Dedifferentiated amniotic fluid mesenchymal stem cell (primary cell): ENCODE results near the gene SPOCK1.

Source experiments
- DNase-seq: peaks from one replicate; pipeline ENCODE4 v3.0.0-alpha.2; 2016; ENCODE audit errors: extremely low spot score

SPOCK1 gene

DNA sequence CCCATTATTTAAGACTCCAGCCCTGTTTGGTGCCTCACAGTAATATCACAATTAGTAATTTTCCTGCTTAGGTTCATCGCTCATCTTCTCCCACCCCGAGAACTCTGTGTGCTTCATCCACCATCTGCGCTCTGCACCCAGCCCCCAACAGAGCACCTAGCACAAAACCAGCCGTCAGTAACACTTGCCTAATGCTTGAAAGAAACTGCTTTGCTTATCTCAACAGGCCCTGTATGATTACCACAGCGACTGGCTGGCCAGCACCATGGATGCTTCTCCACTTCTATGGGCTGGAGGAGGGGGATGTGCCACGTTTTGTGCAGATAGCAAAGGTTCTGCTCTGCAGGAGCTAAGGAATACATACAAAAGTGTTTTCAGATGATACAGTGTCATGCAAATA lies 166.8 kb downstream of the SPOCK1 start:
- DNase-seq: no peak

DNA sequence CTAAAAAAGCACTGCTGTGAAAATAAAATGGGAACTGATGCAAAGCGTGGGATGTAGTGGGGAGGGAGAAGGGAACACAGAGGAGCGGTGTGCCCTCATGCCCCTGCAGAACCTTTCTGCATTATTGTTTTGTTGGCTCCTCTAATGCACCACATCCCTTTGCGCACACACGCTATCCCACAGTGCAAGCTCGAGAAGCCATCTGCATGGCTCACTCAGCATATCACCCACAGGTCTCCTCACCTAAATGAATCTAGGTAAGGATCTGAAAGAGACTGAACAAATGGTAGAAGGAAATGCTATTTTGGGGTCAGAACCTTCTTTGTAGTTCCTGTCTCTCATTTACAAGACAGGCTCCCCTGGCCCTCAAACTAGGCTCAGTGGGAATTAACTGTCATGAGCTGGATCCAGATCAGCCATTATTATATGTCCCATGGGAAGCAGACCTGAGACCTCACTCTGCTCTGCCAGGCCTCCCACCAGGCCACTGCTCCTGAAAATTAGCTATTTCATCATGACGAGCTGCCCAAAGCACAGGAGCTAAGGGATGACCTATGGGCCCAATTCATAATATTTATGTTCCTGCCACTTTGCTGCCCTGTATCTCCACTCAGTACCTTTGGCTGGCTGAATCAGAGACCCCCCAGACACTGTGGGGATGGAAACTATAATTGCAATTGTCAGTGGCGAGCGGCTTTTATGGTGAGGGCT lies 169.4 kb downstream of the SPOCK1 start:
- no peak for DNase-seq

DNA sequence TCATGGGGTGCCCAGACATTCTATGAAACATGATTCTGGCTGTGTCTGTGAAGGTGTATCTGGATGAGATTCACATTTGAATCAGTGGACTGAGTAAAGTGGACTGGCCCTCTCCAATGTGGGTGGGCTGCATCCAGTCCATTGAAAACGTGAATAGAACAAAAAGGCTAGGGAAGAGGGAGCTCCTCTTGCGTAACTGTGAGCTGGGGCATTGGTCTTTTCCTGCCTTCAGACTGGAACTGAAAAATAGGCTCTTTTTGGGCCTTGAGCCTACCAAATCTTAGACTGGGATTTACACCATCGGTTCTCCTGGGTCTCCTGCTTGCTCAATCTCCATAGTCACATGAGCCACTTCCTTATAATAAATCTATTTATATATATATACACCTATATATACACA lies 170.1 kb downstream of the SPOCK1 start:
- no peak for DNase-seq

DNA sequence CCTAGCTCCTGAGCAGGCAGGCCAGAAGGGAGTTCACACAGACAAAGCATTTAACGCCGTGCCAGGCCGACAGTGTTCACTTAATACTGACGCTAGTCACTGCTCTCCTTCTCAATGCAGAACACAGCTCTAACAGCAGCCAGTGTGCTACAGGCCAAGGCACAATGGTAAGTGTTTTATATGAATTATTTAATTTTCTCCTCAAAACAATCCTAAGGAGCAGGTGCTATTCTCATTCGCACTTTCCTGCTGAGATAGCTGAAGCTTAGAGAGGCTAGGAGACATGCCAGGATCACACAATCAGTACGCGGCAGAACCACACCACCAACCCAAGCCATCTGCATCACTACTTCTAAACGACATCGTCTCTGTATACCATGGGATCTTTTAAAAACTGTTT lies 170.7 kb downstream of the SPOCK1 start:
- DNase-seq: no peak

DNA sequence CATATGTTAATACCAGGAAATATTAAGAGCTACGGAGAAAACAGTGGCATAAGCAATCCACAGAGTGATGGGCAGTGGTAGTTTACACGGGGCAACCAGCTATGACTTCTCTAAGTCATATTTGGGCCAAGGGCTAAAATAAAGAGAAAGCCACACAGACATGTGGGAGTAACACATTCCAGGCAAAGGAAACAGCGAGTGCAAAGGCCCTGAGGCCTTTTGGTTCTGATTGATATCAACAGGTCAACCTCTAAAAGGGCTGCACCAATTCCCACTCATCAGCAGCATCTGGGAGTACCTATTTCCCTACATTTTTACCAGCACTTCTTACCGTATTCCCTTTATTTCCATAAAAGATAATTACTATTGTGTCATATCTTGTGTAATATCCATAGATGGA lies 173.4 kb downstream of the SPOCK1 start:
- no peak for DNase-seq

DNA sequence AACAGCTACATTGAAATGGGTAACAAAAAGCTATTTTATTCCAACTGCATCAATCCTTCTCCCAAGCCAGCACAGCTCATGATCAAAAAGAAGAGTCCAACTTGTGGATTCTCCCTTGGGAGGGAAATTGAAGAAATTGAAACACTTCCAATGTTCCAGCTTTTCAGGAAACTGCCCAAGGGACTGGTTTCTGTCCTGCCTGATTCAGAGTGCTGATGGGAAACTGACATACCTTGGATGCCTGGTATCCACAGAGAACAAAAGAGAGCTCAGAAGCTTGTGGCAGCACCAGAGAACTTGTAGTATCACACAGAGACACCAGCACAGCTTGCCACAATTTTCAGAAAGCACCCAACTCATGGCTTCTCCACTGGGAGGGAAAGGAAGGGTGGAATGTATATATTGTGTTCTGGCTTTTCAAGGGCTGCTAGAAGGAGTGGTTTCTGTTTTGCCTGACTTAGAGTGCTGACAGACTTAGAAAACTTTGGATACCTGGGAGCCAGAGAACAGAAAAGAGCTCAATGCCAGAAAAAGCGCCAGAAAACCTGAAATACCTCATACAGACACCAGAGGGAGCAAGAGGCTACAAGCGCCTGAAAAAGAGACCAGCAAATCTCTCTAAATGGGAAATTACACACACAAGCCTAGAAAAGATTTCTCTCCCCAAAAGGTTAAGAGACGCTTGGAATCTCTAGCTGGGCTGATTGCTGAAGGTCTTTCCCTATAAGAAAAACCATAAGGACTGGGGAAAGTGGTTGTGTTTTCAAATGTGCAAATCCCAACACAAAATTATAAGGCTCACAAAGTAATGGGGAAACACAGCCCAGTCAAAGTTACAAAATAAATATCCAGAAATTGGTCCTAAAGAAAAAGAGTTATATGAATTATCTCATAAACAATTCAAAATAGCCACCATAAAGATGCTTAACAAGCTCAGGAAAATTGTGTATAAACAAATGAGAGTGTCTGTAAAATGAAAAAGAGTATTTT lies 178.8 kb downstream of the SPOCK1 start:
- DNase-seq: peak; percentile 82

DNA sequence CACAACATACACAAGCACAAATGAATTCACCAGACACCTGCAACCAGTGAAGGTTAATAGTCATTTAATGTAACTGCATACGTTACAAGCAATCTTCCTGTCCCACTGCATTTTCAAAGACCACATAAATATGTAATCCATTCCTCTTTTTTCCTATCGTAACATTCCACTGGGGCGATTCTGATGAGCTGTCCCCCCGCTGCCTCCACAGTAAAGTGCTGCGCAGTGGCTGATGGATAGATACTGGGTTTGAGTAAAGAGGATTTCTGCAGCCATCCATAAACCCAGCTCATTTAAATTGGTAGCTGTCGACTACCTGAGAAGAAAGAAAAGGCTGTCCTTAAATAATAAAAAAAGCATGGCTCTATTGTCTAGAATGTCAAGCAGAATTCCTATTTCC lies 181.1 kb downstream of the SPOCK1 start:
- DNase-seq: no peak

DNA sequence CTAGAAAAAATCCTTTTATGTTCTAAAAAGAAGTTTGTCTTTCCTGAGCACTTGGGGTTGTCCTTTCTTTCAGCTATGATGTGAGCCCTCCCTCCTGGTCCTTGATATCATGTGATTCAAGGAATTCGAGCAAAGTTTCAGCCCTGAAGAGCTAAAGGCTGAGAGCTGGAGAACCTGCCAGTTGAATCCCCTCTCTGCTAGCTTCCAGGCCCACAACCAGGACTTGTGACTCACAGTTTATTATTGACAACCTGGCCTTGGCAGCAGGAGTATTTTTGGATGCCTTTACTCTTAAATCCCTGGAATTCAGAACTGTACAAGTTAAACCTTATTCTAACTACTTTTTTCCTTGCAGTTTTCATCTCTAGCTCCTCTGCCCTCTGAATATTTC lies 182.8 kb downstream of the SPOCK1 start:
- no peak for DNase-seq

DNA sequence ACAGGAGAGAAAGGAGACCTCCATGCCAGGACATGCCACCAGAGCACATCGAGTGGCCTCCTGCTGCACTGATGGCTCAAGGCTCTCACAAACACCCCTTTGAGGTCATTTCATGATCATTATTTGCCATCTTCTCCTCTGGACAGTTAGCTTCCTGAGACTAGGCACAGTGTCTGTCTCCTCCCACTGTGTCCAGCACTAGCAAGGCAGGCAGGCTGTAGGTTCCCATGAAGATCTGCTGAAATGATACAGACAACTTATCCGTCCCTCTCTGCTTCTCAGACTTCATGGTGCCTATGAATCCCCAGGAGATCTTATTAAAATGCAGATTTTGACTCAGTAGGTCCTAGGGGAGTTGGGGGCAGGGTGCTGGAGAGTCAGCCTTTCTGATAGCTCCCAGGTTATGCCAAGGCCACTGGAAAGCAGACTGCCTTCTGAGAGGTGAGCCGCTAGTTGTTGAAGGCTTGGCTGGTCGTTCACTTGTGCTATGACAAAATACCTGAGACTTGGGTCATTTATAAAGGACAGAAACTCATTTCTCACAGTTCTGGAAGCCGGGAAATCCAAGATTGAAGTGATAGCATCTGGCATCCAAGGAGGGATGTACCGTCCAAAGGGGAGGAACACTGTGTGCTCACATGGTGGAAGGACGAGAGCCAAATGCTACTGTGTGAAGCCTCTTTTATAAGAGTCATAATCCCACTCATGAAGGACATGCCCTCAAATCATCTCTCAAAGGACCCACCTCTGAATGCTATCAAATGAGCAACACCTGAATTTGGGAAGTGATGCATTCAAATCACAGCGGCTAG lies 183.4 kb downstream of the SPOCK1 start:
- no peak for DNase-seq

DNA sequence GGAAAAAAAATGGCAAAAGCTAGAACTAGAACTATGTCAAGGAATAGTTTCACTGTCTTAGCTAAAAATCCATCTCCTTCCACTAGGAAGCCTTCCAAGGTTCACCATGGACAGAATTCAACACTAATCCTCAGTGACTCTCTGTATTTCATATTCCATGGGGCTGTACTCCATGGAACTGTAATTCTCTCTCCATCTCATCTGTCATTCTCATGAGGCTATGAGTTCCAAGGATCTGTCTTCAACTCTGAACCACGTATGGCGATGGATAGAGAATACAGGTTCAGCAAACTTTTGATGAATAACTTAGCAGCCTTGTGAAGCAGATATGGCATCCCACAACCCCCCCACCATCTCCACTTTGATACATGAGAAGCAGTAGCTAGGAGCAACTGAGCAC lies 184.0 kb downstream of the SPOCK1 start:
- DNase-seq: no peak

DNA sequence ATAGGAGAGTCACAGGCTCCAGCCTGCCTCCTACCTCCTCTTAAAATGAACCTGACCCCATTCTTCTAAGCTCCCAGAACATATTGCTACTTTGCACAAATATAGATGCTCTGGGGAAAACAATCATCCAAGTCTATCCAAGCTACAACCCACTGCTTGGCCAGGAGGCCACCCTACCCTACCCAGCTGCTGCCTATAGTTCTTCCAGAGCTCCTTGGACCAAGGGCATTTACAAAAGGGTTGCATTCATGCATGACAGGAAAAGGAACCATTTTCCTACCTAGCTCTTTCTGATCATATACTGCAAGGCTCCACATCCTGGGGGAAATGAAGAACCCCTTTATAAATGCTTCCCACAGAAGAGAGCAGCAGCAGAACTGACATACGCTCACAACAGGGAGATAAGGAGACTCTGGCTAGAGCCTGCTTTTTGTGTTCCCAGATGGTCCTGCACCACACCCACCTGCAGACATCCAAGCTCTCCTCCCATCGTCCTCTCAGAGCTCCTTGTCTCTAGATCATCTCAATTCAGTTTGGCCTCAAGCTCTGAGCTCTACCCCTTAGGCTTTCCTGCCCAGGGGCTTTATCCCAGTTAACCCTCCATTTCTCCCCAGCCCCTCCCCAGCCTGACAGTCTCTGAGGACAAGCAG lies 185.5 kb downstream of the SPOCK1 start:
- no peak for DNase-seq

DNA sequence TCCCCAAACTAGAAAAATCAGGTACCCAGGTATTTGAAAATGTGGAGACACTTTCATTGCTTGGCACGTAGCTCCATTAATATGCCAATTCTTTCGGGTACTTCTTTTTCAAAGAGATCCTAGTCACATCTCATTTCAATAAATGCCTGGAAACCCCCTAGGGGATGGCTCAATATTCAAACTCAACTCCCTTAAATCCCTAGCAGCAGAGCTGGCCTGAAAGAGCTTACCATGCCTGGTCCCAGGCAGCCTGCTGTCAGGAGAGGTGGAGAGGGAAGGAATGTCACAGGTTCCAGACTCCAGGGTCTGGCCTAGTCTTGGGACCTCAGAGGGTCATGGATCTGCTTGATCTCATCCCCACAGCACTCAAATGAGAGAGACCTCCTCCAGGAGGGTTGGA lies 187.1 kb downstream of the SPOCK1 start:
- no peak for DNase-seq

DNA sequence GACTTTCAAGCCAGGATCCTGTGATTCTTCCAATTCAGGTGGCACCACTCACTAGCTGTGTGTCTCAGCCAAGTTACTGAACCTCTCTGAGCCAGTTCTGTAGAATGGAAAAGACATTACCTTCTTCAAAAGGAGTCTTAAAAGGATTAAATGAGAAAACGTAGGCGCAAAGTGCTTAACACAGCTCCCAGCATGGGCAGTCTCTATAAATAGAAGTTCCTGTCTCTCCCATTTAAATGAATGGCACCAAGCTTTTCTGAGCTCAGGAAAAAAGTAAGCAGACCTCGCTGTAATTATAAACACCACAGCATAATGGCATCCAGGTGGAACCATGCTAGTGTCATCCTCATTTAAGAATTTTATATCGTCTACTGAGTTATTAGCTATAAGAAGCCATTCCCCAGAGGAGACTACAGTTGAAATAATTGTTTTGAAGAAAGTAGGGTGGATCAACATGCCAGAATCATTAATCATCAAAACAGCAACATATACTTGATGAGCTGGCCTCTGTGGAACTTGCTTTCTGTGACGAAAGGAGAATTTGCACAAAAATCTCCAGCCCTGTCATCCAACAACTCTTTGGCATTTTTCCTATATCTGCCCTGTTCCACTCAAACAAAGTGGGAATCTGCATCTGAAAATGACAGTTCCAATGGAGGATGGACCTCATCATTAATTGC lies 188.9 kb downstream of the SPOCK1 start:
- peak; percentile 96 for DNase-seq

DNA sequence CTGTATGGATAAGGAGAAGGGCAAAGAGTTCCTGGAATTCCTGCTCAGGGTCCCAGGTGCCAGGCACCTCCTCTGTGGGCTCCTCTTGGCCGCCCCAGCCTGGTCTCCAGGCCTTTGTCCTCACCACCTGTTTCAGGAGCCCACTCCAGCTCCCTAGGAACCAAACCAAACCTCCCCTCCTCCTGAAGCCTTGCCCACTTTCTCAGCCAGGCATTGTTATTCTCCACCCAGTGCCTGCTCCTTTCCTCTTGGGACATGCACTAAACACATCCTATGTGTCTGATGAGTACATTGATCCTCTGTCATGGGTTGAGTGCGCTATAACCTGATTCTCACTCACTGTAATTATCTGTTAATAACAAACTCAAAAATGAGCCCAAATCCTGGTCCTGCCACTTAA lies 189.8 kb downstream of the SPOCK1 start:
- no peak for DNase-seq

DNA sequence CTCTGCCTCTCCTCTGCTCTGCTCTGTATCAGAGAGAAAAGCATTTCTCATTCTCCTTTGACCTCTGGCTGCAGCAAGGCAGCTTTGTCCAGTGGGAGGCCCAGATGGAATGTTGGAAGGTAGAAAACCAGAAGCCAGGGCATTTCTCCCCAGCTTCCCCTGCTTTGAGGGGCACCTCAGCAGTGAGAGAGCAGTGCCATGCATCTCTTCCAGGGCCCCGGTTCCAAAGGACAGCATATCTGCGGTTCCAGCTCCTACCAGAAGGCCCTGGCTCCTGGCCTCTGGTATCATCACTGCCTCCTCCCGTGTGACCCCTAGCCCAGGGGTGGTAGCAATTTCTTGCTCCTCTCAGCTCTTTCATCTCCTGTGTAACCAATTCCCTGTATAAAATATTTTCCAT lies 190.8 kb downstream of the SPOCK1 start:
- no peak for DNase-seq

DNA sequence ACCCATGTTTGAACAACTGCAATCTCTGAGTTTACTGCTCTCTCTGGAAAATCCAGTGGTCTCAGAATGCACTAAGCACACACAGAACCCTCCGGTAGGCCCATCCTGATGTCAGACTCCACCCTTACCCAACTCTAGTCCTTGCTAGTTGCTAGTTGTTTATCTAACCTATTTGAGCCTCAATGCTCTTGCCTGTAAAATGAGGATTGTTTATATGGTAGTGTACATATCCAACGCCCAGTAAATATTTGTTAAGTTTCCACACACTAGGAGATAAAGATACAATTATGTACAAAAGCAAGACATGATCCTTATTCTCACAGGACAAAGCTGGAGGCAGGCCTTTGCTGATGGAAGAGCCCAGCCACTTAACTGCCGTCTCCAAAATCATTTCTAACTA lies 192.2 kb downstream of the SPOCK1 start:
- DNase-seq: no peak

DNA sequence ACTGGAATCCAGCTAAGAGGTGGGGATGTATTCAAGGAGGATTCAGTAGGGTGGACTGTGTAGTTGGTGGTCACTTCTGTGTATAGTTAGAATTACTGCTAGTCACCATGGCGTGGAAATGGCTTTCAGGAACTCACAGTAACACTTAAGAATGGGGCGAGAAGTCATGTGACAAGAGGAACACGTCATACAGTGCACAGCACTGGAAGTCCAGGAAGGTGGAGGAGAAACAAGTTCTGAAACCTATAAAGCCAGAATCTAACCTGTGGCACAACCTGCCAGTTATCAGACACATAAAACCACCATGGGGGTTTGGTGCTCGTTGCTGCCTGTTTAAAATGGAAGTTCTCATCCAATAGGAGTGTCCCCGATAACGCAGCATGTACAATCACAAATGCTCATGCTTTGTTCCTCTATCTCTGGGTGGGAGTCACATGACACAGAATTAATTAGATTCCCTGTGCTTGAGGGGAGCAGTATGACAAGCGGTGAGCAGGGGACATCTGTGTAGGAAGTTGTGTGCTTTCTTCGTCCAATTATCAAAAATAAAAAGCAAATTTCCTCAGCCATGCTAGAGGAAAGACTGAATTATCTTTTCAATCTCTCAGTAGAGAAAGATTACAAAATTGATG lies 193.0 kb downstream of the SPOCK1 start:
- DNase-seq: no peak

DNA sequence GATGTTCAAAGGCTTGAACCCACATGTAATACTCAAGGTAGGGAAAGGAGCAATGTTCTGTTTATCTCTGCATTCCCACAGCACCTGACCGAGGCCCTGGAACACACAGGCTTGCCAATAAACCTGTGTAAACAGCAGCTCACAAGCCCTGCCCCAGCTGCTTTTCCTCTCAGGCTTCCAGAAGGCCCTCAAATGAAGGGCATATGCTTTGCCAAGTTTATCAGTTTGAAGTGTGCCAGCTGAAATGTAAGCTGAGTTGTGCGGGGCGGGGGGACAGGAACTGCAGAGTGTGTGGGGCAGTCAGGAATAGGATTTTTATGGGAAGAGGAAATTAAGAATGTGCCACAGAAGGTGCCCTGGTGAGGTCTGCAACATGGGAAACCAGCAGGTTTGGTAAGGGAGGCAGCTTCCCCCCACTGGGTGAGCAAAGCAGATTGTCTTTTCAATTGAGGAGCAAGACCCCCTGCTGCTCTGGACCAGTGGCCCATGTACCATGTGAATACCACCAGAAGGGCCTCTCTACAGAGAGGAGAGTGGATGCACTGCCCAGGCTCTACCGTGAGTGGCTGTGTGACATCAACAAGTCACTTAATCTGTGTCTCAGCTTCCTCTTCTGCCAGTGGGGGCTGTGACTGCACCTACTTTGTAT lies 194.8 kb downstream of the SPOCK1 start:
- DNase-seq: no peak

DNA sequence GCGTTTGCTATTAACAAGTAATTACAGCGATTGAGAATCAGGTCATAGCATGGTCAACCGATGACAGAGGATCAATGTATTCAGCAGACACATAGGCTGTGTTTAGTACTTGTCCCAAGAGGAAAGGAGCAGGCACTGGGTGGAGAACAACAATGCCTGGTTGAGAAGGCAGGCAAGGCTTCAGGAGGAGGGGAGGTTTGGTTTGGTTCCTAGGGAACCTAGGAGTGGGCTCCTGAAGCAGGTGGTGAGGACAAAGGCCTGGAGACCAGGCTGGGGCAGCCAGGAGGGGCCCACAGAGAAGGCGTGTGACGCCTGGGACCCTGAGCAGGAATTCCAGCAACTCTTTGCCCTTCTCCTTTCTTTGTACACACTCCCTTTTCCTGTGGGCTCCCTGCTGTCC lies 195.6 kb downstream of the SPOCK1 start:
- no peak for DNase-seq
